Measurements from ENCODE around the gene SPTY2D1. TPM values are rescaled to one million over a fixed set of nuclear protein-coding genes. Genes with fewer than 3 reads are reported as not detected.

The SPTY2D1 gene
- polyA plus RNA-seq, 1 of the 3 experiments (the other 2 are of a cell fraction) = 5.3 TPM

DNA sequence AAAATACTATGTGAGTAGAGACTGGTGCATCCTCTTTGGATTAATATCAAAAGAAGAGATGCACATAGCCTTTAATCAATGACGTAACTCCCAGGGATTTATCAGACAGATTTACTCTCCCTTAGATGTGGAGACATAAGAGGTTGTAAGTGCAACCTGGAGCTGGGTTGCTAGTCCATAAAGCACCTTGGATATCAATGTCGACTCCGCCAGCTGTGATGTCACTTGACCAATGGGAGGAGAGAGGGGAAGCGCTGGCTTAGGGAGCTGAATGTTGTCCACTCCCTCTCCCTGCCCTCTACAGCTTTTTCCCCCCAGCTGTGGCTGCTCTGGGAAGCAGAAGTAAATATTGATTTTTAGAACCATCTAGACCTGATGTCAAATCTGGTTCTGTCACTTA is 35.6 kb upstream of the SPTY2D1 start:
- H3F3A ChIP-seq (replicated peaks; ENCODE audit: insufficient read depth) = no peaks in the 10 kb centered on the region
- WGBS (ENCODE audit: low lambda C conversion rate) = 72% methylated on average over 4 of the region's 4 CpGs
- POLR2A ChIA-PET = no interaction called here

DNA sequence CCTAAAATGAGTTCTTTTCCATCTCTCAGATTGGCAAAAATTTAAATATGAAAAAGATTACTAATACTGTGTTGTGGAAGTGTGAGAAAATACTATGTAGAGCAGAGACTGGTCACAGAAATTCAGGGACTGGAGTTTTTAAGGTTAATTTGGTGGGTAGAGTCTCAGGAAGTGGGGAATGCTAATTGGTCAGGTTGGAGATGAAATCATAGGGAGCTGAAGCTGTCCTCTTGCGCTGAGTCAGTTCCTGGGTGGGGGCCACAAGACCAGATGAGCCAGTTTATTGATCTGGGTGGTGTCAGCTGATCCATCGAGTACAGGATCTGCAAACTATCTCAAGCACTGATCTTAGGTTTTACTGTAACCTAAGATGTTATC is 35.1 kb upstream of the SPTY2D1 start:
- Histone ChIP-seq H3K9ac (no peak overlapping the region), H3K4me1 (ENCODE audit: control insufficient read depth in 1 of 2, insufficient read depth in 2 of 2, low read depth in 1 of 2, low read length in 1 of 2) (no peaks in the 10 kb centered on the region), H4K20me1 (ENCODE audit: insufficient read depth) (no peaks in the 10 kb centered on the region), H3K9me2 (no peaks in the 10 kb centered on the region), H3F3A (replicated peaks; ENCODE audit: insufficient read depth) (no peaks in the 10 kb centered on the region), H2AFZ (ENCODE audit: low read depth) (no peak overlapping the region), H3K4me3 (ENCODE audit: low read depth in 2 of 2, low read length in 1 of 2) (no peak overlapping the region), H3K36me3 (replicated peaks in 1 of 2; ENCODE audit: control insufficient read depth in 1 of 2, insufficient read depth in 2 of 2, low read length in 1 of 2) (no peaks in the 10 kb centered on the region), H3K9me3 (no peaks in the 10 kb centered on the region), H3K27ac (ENCODE audit: low read depth in 2 of 2, low read length in 1 of 2) (no peak overlapping the region), H3K4me2 (no peak overlapping the region), H3K79me2 (ENCODE audit: insufficient read depth) (no peaks in the 10 kb centered on the region), H3K27me3 (ENCODE audit: insufficient read depth) (no peaks in the 10 kb centered on the region)
- TF ChIP-seq POLR2AphosphoS5 (IDR thresholded peaks at IDR 0.05; ENCODE audit: low read depth, low read length) (no peak), TCF12 (IDR thresholded peaks at IDR 0.05) (no peak), FOSL2 (IDR thresholded peaks at IDR 0.05; ENCODE audit: borderline replicate concordance, low read depth) (no peak), CHD2 (IDR thresholded peaks at IDR 0.05; ENCODE audit: low read length, partially characterized antibody) (no peak), SMC3 (IDR thresholded peaks at IDR 0.05; ENCODE audit: low read depth, low read length) (no peak), TEAD4 (IDR thresholded peaks at IDR 0.05; ENCODE audit: borderline replicate concordance, insufficient read depth) (no peak), FOXJ3 (CRISPR knock-in tag; IDR thresholded peaks at IDR 0.05) (no peak)
- TF ChIP-seq, protein P1, sequence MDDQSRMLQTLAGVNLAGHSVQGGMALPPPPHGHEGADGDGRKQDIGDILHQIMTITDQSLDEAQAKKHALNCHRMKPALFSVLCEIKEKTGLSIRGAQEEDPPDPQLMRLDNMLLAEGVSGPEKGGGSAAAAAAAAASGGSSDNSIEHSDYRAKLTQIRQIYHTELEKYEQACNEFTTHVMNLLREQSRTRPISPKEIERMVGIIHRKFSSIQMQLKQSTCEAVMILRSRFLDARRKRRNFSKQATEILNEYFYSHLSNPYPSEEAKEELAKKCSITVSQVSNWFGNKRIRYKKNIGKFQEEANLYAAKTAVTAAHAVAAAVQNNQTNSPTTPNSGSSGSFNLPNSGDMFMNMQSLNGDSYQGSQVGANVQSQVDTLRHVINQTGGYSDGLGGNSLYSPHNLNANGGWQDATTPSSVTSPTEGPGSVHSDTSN (IDR thresholded peaks at IDR 0.05) = no peak
- no peak for DNase-seq
- POLR2A ChIA-PET = interaction anchor here (0.6 kb wide), 1 partner anchor 147 kb away, joined by 5 read pairs; no protein-coding TSS in a partner anchor
- 25% methylated on average over 2 of the region's 2 CpGs for WGBS (ENCODE audit: low lambda C conversion rate)
- CTCF ChIA-PET = no interaction called here

More for the DNA sequence above, 35.6 kb upstream of the SPTY2D1 start:
- CTCF ChIA-PET = no interaction called here
- no peak overlapping the region for H2AFZ ChIP-seq (ENCODE audit: low read depth)
- TF ChIP-seq MXI1 (IDR thresholded peaks at IDR 0.05; ENCODE audit: low read depth, low read length) (no peak), GATA2 (CRISPR knock-in tag; IDR thresholded peaks at IDR 0.05) (no peak), RAD21 (IDR thresholded peaks at IDR 0.05; ENCODE audit: low read length) (no peak), TEAD4 (IDR thresholded peaks at IDR 0.05; ENCODE audit: borderline replicate concordance, insufficient read depth) (no peak), CHD2 (IDR thresholded peaks at IDR 0.05; ENCODE audit: low read length, partially characterized antibody) (no peak), RCOR1 (IDR thresholded peaks at IDR 0.05; ENCODE audit: low read length) (no peak), RXRA (IDR thresholded peaks at IDR 0.05; ENCODE audit: borderline replicate concordance, low read depth) (no peak), NFIC (IDR thresholded peaks at IDR 0.05; ENCODE audit: borderline replicate concordance) (no peak), EZH2phosphoT487 (IDR thresholded peaks at IDR 0.05; ENCODE audit: borderline replicate concordance, low read depth) (no peak)
- TF ChIP-seq, protein P1 (IDR thresholded peaks at IDR 0.05) = no peak
- TF ChIP-seq, protein P2, sequence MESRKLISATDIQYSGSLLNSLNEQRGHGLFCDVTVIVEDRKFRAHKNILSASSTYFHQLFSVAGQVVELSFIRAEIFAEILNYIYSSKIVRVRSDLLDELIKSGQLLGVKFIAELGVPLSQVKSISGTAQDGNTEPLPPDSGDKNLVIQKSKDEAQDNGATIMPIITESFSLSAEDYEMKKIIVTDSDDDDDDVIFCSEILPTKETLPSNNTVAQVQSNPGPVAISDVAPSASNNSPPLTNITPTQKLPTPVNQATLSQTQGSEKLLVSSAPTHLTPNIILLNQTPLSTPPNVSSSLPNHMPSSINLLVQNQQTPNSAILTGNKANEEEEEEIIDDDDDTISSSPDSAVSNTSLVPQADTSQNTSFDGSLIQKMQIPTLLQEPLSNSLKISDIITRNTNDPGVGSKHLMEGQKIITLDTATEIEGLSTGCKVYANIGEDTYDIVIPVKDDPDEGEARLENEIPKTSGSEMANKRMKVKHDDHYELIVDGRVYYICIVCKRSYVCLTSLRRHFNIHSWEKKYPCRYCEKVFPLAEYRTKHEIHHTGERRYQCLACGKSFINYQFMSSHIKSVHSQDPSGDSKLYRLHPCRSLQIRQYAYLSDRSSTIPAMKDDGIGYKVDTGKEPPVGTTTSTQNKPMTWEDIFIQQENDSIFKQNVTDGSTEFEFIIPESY (IDR thresholded peaks at IDR 0.05; ENCODE audit: borderline replicate concordance, low read depth) = no peak
- TF ChIP-seq, protein P3, sequence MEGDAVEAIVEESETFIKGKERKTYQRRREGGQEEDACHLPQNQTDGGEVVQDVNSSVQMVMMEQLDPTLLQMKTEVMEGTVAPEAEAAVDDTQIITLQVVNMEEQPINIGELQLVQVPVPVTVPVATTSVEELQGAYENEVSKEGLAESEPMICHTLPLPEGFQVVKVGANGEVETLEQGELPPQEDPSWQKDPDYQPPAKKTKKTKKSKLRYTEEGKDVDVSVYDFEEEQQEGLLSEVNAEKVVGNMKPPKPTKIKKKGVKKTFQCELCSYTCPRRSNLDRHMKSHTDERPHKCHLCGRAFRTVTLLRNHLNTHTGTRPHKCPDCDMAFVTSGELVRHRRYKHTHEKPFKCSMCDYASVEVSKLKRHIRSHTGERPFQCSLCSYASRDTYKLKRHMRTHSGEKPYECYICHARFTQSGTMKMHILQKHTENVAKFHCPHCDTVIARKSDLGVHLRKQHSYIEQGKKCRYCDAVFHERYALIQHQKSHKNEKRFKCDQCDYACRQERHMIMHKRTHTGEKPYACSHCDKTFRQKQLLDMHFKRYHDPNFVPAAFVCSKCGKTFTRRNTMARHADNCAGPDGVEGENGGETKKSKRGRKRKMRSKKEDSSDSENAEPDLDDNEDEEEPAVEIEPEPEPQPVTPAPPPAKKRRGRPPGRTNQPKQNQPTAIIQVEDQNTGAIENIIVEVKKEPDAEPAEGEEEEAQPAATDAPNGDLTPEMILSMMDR (IDR thresholded peaks at IDR 0.05) = no peak
- H3K4me2 ChIP-seq = no peak overlapping the region
- H3K9ac ChIP-seq = no peak overlapping the region
- H4K20me1 ChIP-seq (ENCODE audit: insufficient read depth) = no peaks in the 10 kb centered on the region
- no peak overlapping the region for H3K4me3 ChIP-seq (ENCODE audit: low read depth in 2 of 2, low read length in 1 of 2)
- no peaks in the 10 kb centered on the region for H3K4me1 ChIP-seq (ENCODE audit: control insufficient read depth in 1 of 2, insufficient read depth in 2 of 2, low read depth in 1 of 2, low read length in 1 of 2)
- no peaks in the 10 kb centered on the region for H3K9me2 ChIP-seq
- H3K79me2 ChIP-seq (ENCODE audit: insufficient read depth) = no peaks in the 10 kb centered on the region
- no peaks in the 10 kb centered on the region for H3K9me3 ChIP-seq
- DNase-seq = peak; percentile 10
- no peaks in the 10 kb centered on the region for H3K36me3 ChIP-seq (replicated peaks in 1 of 2; ENCODE audit: control insufficient read depth in 1 of 2, insufficient read depth in 2 of 2, low read length in 1 of 2)
- H3K27ac ChIP-seq (ENCODE audit: low read depth in 2 of 2, low read length in 1 of 2) = no peak overlapping the region
- H3K27me3 ChIP-seq (ENCODE audit: insufficient read depth) = no peaks in the 10 kb centered on the region

All from SK-N-SH (cell line).